ENCODE measurements around the gene ALOX5AP. TPM values are rescaled to one million over a fixed set of nuclear protein-coding genes. Genes with fewer than 3 reads are reported as not detected.

The ALOX5AP gene
- total and polyA plus RNA-seq, 9 of the 15 experiments (the other 6 are each of a cell fraction or from before 2014, with no cell fraction given), result 0.31 TPM; not detected in 8

DNA sequence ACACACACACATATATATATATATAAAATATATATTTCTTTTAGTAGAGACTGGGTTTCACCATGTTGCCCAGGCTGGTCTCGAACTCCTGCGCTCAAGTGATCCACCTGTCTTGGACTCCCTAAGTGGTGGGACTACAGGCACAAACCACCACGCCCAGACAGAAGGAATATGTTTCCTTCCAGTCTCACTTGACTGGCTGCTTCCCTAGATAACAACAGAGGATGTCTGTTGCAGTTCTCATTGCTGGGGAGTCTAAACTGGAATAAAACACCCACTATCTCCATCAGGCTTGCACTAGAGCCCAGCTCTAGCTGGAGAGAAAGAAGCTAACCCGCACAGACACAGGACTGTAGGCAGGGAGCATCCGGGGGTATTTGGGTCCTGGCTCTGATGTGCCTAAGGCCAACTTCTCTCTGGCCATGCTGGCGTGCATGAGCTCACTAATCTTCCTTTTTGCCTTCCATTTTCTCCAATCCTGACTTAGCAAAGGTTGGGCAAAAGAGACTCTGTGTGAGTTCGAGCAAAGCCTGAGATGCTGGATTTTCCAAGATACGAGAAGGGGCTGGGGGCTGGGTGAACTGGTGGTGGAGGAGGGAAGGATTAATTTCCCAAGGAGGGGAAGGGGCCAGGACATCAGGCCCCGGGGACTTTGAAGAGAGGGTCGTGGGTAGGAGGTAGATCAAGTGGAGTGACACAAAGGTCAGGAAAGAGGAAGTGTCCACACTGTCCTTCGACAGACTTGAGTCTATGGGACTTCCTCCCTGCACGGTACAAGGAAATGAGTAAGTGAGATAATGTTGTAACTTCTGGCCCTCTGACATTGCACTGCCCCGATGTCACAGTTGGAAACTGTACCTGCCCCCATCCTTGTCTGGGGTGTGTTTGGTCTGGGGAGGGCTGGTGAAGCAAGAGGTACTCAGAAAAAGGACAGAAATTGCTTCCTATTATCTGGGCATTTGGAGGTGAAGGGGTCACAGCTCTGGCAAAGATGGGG lies 22.5 kb upstream of the ALOX5AP start:
- POLR2A ChIA-PET, result no interaction called here
- H3K4me1 ChIP-seq (replicated peaks in 1 of 2; ENCODE audit: control insufficient read depth in 2 of 2, insufficient read depth in 2 of 2, low read length in 2 of 2), result no peaks in the 10 kb centered on the region
- H3K9me3 ChIP-seq (replicated peaks; ENCODE audit: control insufficient read depth, insufficient read depth, low read depth, low read length), result no peaks in the 10 kb centered on the region
- H3K9ac ChIP-seq (ENCODE audit: insufficient read depth in 1 of 2, low read depth in 2 of 2, low read length in 2 of 2), result no peak overlapping the region
- no peaks in the 10 kb centered on the region for H3K9me1 ChIP-seq (ENCODE audit: control insufficient read depth, insufficient read depth, low read length)
- H3K4me2 ChIP-seq (ENCODE audit: insufficient read depth, low read length), result no peak overlapping the region
- FAIRE-seq, result no peak
- peak; percentile 70 for ATAC-seq
- peaks cover 0 to 13% of the 10 kb centered on the region in 2 experiments; a peak in 3 of 5 replicates for H3K27me3 ChIP-seq (ENCODE audit: control insufficient read depth in 2 of 2, insufficient read depth in 2 of 2, low read length in 2 of 2)
- no peak overlapping the region for H3K4me3 ChIP-seq
- no peak overlapping the region for H3K27ac ChIP-seq (ENCODE audit: extremely low read depth, low read depth, low read length)
- in situ Hi-C loops (cut with MboI) (no loop called here), intact Hi-C loops (cut with micrococcal nuclease) (no loop called here)
- DNase-seq (ENCODE audit: extremely low read depth in 1 of 4, low spot score in 3 of 4), result peak in 1 of 4 experiments; percentile 6
- H3K36me3 ChIP-seq (ENCODE audit: control insufficient read depth, insufficient read depth, low read length), result no peaks in the 10 kb centered on the region
- no peaks in the 10 kb centered on the region for H4K20me1 ChIP-seq (replicated peaks; ENCODE audit: control insufficient read depth, insufficient read depth, low read length)
- 0% methylated on average over 10 of the region's 13 CpGs for WGBS (ENCODE audit: insufficient coverage, low coverage, missing lambda C conversion rate)
- BruUV-seq (replicated peaks), result no TSS peak
- CTCF ChIA-PET (ENCODE audit: low intra/inter-chr PET ratio), result no interaction called here
- no peak overlapping the region for H2AFZ ChIP-seq (ENCODE audit: low read depth, low read length)
- H3K79me2 ChIP-seq (ENCODE audit: control insufficient read depth, insufficient read depth, low read length), result no peaks in the 10 kb centered on the region
- TF ChIP-seq ERF (CRISPR knock-in tag; IDR thresholded peaks at IDR 0.05), result no peak
- TF ChIP-seq, protein P1, sequence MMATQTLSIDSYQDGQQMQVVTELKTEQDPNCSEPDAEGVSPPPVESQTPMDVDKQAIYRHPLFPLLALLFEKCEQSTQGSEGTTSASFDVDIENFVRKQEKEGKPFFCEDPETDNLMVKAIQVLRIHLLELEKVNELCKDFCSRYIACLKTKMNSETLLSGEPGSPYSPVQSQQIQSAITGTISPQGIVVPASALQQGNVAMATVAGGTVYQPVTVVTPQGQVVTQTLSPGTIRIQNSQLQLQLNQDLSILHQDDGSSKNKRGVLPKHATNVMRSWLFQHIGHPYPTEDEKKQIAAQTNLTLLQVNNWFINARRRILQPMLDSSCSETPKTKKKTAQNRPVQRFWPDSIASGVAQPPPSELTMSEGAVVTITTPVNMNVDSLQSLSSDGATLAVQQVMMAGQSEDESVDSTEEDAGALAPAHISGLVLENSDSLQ (IDR thresholded peaks at IDR 0.05), result 0 out of 2 replicates have a peak, but pooled peaks have one; percentile 21
- TF ChIP-seq NFIX (CRISPR knock-in tag; IDR thresholded peaks at IDR 0.05; ENCODE audit: low read depth), result no peak
- peak; percentile 32; the same call in 1 of the 2 replicates for TF ChIP-seq CREM (IDR thresholded peaks at IDR 0.05; ENCODE audit: low read depth)
- no peak for TF ChIP-seq HSF4 (CRISPR knock-in tag; IDR thresholded peaks at IDR 0.05; ENCODE audit: borderline replicate concordance)
- no peak for TF ChIP-seq PRMT5 (CRISPR knock-in tag; IDR thresholded peaks at IDR 0.05)
- no peak for TF ChIP-seq MTF1 (CRISPR knock-in tag; IDR thresholded peaks at IDR 0.05; ENCODE audit: borderline replicate concordance)
- no peak for TF ChIP-seq HDAC6 (IDR thresholded peaks at IDR 0.05; ENCODE audit: low read depth, low read length)
- TF ChIP-seq NELFE (IDR thresholded peaks at IDR 0.05; ENCODE audit: insufficient read depth, insufficient read length), result no peak
- no peak for TF ChIP-seq TCFL5 (CRISPR knock-in tag; conservative IDR thresholded peaks at IDR 0.05)
- TF ChIP-seq HEY1 (CRISPR knock-in tag; IDR thresholded peaks at IDR 0.05; ENCODE audit: borderline replicate concordance), result no peak
- TF ChIP-seq NCOA6 (IDR thresholded peaks at IDR 0.05), result no peak
- TF ChIP-seq PRPF4 (IDR thresholded peaks at IDR 0.05; ENCODE audit: insufficient read depth, low read depth, low read length, poor library complexity, severe bottlenecking), result no peak
- peak; percentile 23 to 66; a peak in 2 of 4 replicates for TF ChIP-seq ETV6 (IDR thresholded peaks at IDR 0.05; ENCODE audit: borderline replicate concordance in 1 of 2, low read depth in 2 of 2, low read length in 1 of 2)
- no peak for TF ChIP-seq ETV6 (CRISPR knock-in tag; IDR thresholded peaks at IDR 0.05; ENCODE audit: borderline replicate concordance)
- TF ChIP-seq RNF2 (IDR thresholded peaks at IDR 0.05), result peak; percentile 19; the same call in 1 of the 2 replicates
- TF ChIP-seq SAFB (IDR thresholded peaks at IDR 0.05; ENCODE audit: borderline replicate concordance, low read depth, low read length), result no peak
- TF ChIP-seq BHLHE40 (IDR thresholded peaks at IDR 0.05; ENCODE audit: low read length), result peak; percentile 20; the same call in 1 of the 2 replicates
- TF ChIP-seq, protein P2, sequence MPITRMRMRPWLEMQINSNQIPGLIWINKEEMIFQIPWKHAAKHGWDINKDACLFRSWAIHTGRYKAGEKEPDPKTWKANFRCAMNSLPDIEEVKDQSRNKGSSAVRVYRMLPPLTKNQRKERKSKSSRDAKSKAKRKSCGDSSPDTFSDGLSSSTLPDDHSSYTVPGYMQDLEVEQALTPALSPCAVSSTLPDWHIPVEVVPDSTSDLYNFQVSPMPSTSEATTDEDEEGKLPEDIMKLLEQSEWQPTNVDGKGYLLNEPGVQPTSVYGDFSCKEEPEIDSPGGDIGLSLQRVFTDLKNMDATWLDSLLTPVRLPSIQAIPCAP (CRISPR knock-in tag; IDR thresholded peaks at IDR 0.05; ENCODE audit: borderline replicate concordance), result no peak
- no peak for TF ChIP-seq TEAD4 (IDR thresholded peaks at IDR 0.05; ENCODE audit: low read length)
- no peak for TF ChIP-seq TEAD4 (CRISPR knock-in tag; IDR thresholded peaks at IDR 0.05; ENCODE audit: borderline replicate concordance)
- TF ChIP-seq NRF1 (conservative IDR thresholded peaks at IDR 0.05 in 1 of 2, IDR thresholded peaks at IDR 0.05 in 1 of 2), result no peak

All from K562 (cell line).